Natural killer cell (primary cell): Measurements from ENCODE around the gene PRR7. TPM values are rescaled to one million over a fixed set of nuclear protein-coding genes. Genes with fewer than 3 reads are reported as not detected.
A peak's percentile ranks its signal among the peaks of the same experiment; 100 is the strongest.

Source experiments
- ATAC-seq, 3 donors: fragments of 150-1000 bp in 2 of 3; fragments of 200-7000 bp in 1 of 3; cut with Tn5 transposase; 1 replicate in 1 of 3; 2 replicates in 2 of 3; pipeline ENCODE4 v1.10.0; 2021; ENCODE audit warnings: mild to moderate bottlenecking in 2 of 3, moderate library complexity in 2 of 3
- DNase-seq, 2 donors: peaks; one replicate each; pipeline versions ENCODE4 v3.0.0 to v3.0.0-alpha.2; 2013 to 2021; ENCODE audit warnings: mixed read lengths in 1 of 2
- H3K27ac ChIP-seq: one replicate; pipeline ENCODE4 v1.5.1; 2013; ENCODE audit warnings: mild to moderate bottlenecking, low read length
- H3K27me3 ChIP-seq: one replicate; pipeline ENCODE4 v1.6.1; 2013; ENCODE audit warnings: low read length; ENCODE audit not compliant: control insufficient read depth, insufficient read depth
- H3K36me3 ChIP-seq: one replicate; pipeline ENCODE4 v1.6.1; 2013; ENCODE audit warnings: low read length; ENCODE audit not compliant: control insufficient read depth, insufficient read depth
- H3K4me1 ChIP-seq: one replicate; pipeline ENCODE4 v1.6.1; 2013; ENCODE audit warnings: low read length; ENCODE audit not compliant: control insufficient read depth, insufficient read depth
- H3K4me3 ChIP-seq: one replicate; pipeline ENCODE4 v1.5.1; 2013; ENCODE audit warnings: low read length
- H3K9me3 ChIP-seq: one replicate; pipeline ENCODE4 v1.6.1; 2013; ENCODE audit warnings: low read length; ENCODE audit not compliant: control insufficient read depth, insufficient read depth
- H3K27ac Mint-ChIP-seq, 2 donors: one replicate each; pipeline ENCODE4 v1.8.0; 2022; ENCODE audit warnings: mild to moderate bottlenecking in 2 of 2, mixed read lengths in 2 of 2, moderate library complexity in 1 of 2
- H3K27me3 Mint-ChIP-seq, 2 donors: one replicate each; pipeline ENCODE4 v1.8.0; 2022; ENCODE audit warnings: low read depth in 2 of 2, mixed read lengths in 2 of 2
- H3K36me3 Mint-ChIP-seq: one replicate; pipeline ENCODE4 v1.8.0; 2022; ENCODE audit warnings: mixed read lengths
- H3K4me1 Mint-ChIP-seq, 2 donors: one replicate each; pipeline ENCODE4 v1.8.0; 2022; ENCODE audit warnings: mixed read lengths in 2 of 2
- H3K4me3 Mint-ChIP-seq: one replicate; pipeline ENCODE4 v1.8.0; 2022; ENCODE audit warnings: mild to moderate bottlenecking, moderate library complexity, mixed read lengths
- H3K9me3 Mint-ChIP-seq, 2 donors: one replicate each; pipeline ENCODE4 v1.8.0; 2022; ENCODE audit warnings: mixed read lengths in 2 of 2
- CTCF ChIP-seq: fragments of 200-600 bp; IDR thresholded peaks from one replicate; pipeline ENCODE4 v1.8.0; 2022; ENCODE audit warnings: antibody characterized with exemption
- WGBS: methylation state at CpG from one replicate; pipeline ENCODE4 v1.1.7; 2013; ENCODE audit warnings: missing lambda C conversion rate; ENCODE audit not compliant: insufficient coverage; 5-methylcytosine and 5-hydroxymethylcytosine counted together
- intact Hi-C: fragments of 100-400 bp; cut with micrococcal nuclease; formaldehyde crosslinking; loops from one replicate; pipeline ENCODE4 v1.14.2; 2022
- total RNA-seq, 4 donors: library from RNA; stranded (reverse); fragments of 120-200 nt in 1 of 4; gene quantifications; one replicate each; pipeline versions ENCODE4 v1.2.3 to v1.2.4, GENCODE V29; 2013 to 2022

The PRR7 gene
- total RNA-seq, 3 donors from 2014 or later (not counting 1 experiment from before 2014, with no cell fraction given): 21.6 to 27.9 (median 23.3) TPM

- Histone ChIP-seq H3K4me3 (no peak overlapping the region), H3K27me3 (peaks cover 15% of the 10 kb centered on the region), H3K4me1 (peaks cover 35% of the 10 kb centered on the region), H3K27ac (no peak overlapping the region), H3K9me3 (no peaks in the 10 kb centered on the region), H3K36me3 (no peaks in the 10 kb centered on the region)
- no peak for DNase-seq
- Mint-ChIP-seq H3K4me3 (peak overlapping the region; percentile 89), H3K9me3 (no peaks in the 10 kb centered on the region), H3K4me1 (peaks cover 11 to 56% of the 10 kb centered on the region in 2 donors), H3K27me3 (peaks cover 0 to 16% of the 10 kb centered on the region in 2 donors), H3K27ac (peak overlapping the region in 1 of 2 donors; percentile 87), H3K36me3 (no peaks in the 10 kb centered on the region)
- TF ChIP-seq CTCF: no peak
- intact Hi-C loops: no loop called here
- 87% methylated on average over 7 of the region's 7 CpGs for WGBS
- ATAC-seq: no peak
Observed at GRCh38 chr5:177474002-177474476, 27.4 kb downstream of the PRR7 start.

- Mint-ChIP-seq H3K9me3 (no peaks in the 10 kb centered on the region), H3K27ac (peak overlapping the region in 1 of 2 donors; percentile 87), H3K4me1 (peaks cover 15 to 65% of the 10 kb centered on the region in 2 donors), H3K36me3 (no peaks in the 10 kb centered on the region), H3K27me3 (peaks cover 0 to 16% of the 10 kb centered on the region in 2 donors), H3K4me3 (peak overlapping the region; percentile 89)
- WGBS: 50% methylated on average over 4 of the region's 4 CpGs
- TF ChIP-seq CTCF: no peak
- H3K36me3 ChIP-seq: no peaks in the 10 kb centered on the region
- H3K9me3 ChIP-seq: no peaks in the 10 kb centered on the region
- H3K4me3 ChIP-seq: no peak overlapping the region
- H3K27ac ChIP-seq: no peak overlapping the region
- intact Hi-C loops: no loop called here
- peaks cover 44% of the 10 kb centered on the region for H3K4me1 ChIP-seq
- peaks cover 15% of the 10 kb centered on the region for H3K27me3 ChIP-seq
- no peak for ATAC-seq
- no peak for DNase-seq
Observed at GRCh38 chr5:177474846-177475562, 28.4 kb downstream of the PRR7 start.

- no peak for TF ChIP-seq CTCF
- peaks cover 50% of the 10 kb centered on the region for H3K4me1 ChIP-seq
Observed at GRCh38 chr5:177475563-177476427, 29.2 kb downstream of the PRR7 start.

More at GRCh38 chr5:177475563-177476427, 29.2 kb downstream of the PRR7 start:
- intact Hi-C loops: no loop called here
- 81% methylated on average over 9 of the region's 11 CpGs for WGBS
- Mint-ChIP-seq H3K9me3 (no peaks in the 10 kb centered on the region), H3K36me3 (no peaks in the 10 kb centered on the region), H3K27ac (peak overlapping the region in 1 of 2 donors; percentile 48), H3K4me1 (peaks cover 17 to 61% of the 10 kb centered on the region in 2 donors), H3K27me3 (peaks cover 0 to 16% of the 10 kb centered on the region in 2 donors), H3K4me3 (peak overlapping the region; percentile 63)
- Histone ChIP-seq H3K4me3 (no peak overlapping the region), H3K27me3 (peaks cover 15% of the 10 kb centered on the region), H3K27ac (no peak overlapping the region), H3K9me3 (no peaks in the 10 kb centered on the region), H3K36me3 (no peaks in the 10 kb centered on the region)
- DNase-seq (no peak), ATAC-seq (no peak)
